ENCODE data around the gene AJM1. TPM values are rescaled to one million over a fixed set of nuclear protein-coding genes. Genes with fewer than 3 reads are reported as not detected.
"Not testable (repeated sequence)": the region's sequence is repeated elsewhere in the genome, so short reads cannot be mapped to it uniquely, and the experiment has no call there.

AJM1 gene
- total RNA-seq, 1 experiment from 2014 or later: 7.1 TPM

- TF ChIP-seq, protein P1, sequence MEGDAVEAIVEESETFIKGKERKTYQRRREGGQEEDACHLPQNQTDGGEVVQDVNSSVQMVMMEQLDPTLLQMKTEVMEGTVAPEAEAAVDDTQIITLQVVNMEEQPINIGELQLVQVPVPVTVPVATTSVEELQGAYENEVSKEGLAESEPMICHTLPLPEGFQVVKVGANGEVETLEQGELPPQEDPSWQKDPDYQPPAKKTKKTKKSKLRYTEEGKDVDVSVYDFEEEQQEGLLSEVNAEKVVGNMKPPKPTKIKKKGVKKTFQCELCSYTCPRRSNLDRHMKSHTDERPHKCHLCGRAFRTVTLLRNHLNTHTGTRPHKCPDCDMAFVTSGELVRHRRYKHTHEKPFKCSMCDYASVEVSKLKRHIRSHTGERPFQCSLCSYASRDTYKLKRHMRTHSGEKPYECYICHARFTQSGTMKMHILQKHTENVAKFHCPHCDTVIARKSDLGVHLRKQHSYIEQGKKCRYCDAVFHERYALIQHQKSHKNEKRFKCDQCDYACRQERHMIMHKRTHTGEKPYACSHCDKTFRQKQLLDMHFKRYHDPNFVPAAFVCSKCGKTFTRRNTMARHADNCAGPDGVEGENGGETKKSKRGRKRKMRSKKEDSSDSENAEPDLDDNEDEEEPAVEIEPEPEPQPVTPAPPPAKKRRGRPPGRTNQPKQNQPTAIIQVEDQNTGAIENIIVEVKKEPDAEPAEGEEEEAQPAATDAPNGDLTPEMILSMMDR (IDR thresholded peaks at IDR 0.05 in 2 of 3, conservative IDR thresholded peaks at IDR 0.05 in 1 of 3; ENCODE audit: borderline replicate concordance in 1 of 3, insufficient read depth in 1 of 3, low read depth in 2 of 3, low read length in 2 of 3): no peak
- TF ChIP-seq EGR1 (IDR thresholded peaks at IDR 0.05; ENCODE audit: low read depth): no peak
- TF ChIP-seq, protein P2, sequence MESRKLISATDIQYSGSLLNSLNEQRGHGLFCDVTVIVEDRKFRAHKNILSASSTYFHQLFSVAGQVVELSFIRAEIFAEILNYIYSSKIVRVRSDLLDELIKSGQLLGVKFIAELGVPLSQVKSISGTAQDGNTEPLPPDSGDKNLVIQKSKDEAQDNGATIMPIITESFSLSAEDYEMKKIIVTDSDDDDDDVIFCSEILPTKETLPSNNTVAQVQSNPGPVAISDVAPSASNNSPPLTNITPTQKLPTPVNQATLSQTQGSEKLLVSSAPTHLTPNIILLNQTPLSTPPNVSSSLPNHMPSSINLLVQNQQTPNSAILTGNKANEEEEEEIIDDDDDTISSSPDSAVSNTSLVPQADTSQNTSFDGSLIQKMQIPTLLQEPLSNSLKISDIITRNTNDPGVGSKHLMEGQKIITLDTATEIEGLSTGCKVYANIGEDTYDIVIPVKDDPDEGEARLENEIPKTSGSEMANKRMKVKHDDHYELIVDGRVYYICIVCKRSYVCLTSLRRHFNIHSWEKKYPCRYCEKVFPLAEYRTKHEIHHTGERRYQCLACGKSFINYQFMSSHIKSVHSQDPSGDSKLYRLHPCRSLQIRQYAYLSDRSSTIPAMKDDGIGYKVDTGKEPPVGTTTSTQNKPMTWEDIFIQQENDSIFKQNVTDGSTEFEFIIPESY (IDR thresholded peaks at IDR 0.05; ENCODE audit: extremely low read depth, insufficient replicate concordance, low read length): no peak
- no peak for TF ChIP-seq POLR2AphosphoS5 (IDR thresholded peaks at IDR 0.05; ENCODE audit: low read depth, low read length)
- no peak for TF ChIP-seq TCF7L2 (IDR thresholded peaks at IDR 0.05; ENCODE audit: borderline replicate concordance, extremely low read depth, insufficient read depth, insufficient read length)
- no peak for TF ChIP-seq RAD21 (IDR thresholded peaks at IDR 0.05; ENCODE audit: low read depth)
Observed at GRCh38 chr9:136867917-136868316, 25.6 kb downstream of the AJM1 start (continued).

GRCh38 chr9:136868644-136869043 is 26.4 kb downstream of the AJM1 start:
- ChIA-PET RAD21 (ENCODE audit: low non-redundant PET in 1 of 2, low total read pairs in 2 of 2, uncharacterized antibody in 2 of 2, unreplicated experiment in 2 of 2) (no interaction called here), POLR2A (no interaction called here), CTCF (no interaction called here)
- Histone ChIP-seq H4K20me1 (ENCODE audit: insufficient read depth) (no peaks in the 10 kb centered on the region), H3K79me2 (ENCODE audit: insufficient read depth, low read length) (peaks cover 25% of the 10 kb centered on the region), H2AFZ (ENCODE audit: low read depth, low read length, poor library complexity, severe bottlenecking) (no peak overlapping the region), H3K9ac (ENCODE audit: low read length) (no peak overlapping the region), H3K36me3 (ENCODE audit: control insufficient read depth in 1 of 2, insufficient read depth in 2 of 2, low read length in 2 of 2) (peaks cover 5 to 7% of the 10 kb centered on the region in 2 experiments; a peak in 3 of 4 replicates), H3K4me2 (ENCODE audit: low read length) (no peak overlapping the region), H3K4me3 (replicated peaks in 1 of 2; ENCODE audit: low read depth in 1 of 2, low read length in 2 of 2) (no peak overlapping the region), H3K27me3 (ENCODE audit: insufficient read depth, low read length) (no peaks in the 10 kb centered on the region), H3K27ac (ENCODE audit: low read depth, low read length) (no peak overlapping the region), H3K9me3 (ENCODE audit: control insufficient read depth in 1 of 2, insufficient read depth in 1 of 2, low read depth in 1 of 2, low read length in 2 of 2) (no peaks in the 10 kb centered on the region; a peak in 2 of 4 replicates), H3K4me1 (ENCODE audit: control insufficient read depth in 1 of 2, insufficient read depth in 2 of 2, low read length in 2 of 2) (peaks cover 4 to 13% of the 10 kb centered on the region in 2 experiments; a peak in 3 of 4 replicates), H3K9me2 (ENCODE audit: insufficient read depth) (no peaks in the 10 kb centered on the region)
- no peak for DNase-seq (ENCODE audit: low read depth, low spot score)
- TF ChIP-seq TCF7L2 (IDR thresholded peaks at IDR 0.05; ENCODE audit: borderline replicate concordance, extremely low read depth, insufficient read depth, insufficient read length): no peak
- no peak for TF ChIP-seq ATF3 (IDR thresholded peaks at IDR 0.05)
- no peak for TF ChIP-seq SP1 (IDR thresholded peaks at IDR 0.05; ENCODE audit: low read depth)
- TF ChIP-seq JUND (IDR thresholded peaks at IDR 0.05): no peak
- no peak for TF ChIP-seq FOSL1 (IDR thresholded peaks at IDR 0.05; ENCODE audit: low read depth)
- no TSS peak for BruUV-seq (replicated peaks)
- intact Hi-C loops (cut with micrococcal nuclease): no loop called here
- ATAC-seq: no peak

- Histone ChIP-seq H3K4me1 (ENCODE audit: control insufficient read depth in 1 of 2, insufficient read depth in 2 of 2, low read length in 2 of 2) (peaks cover 4 to 13% of the 10 kb centered on the region in 2 experiments; a peak in 3 of 4 replicates), H3K79me2 (ENCODE audit: insufficient read depth, low read length) (peaks cover 15% of the 10 kb centered on the region)
- CTCF ChIA-PET; H3K9me3 ChIP-seq (ENCODE audit: control insufficient read depth in 1 of 2, insufficient read depth in 1 of 2, low read depth in 1 of 2, low read length in 2 of 2); DNase-seq (ENCODE audit: low read depth, low spot score); H3K4me3 ChIP-seq (replicated peaks in 1 of 2; ENCODE audit: low read depth in 1 of 2, low read length in 2 of 2); POLR2A ChIA-PET; H3K27ac ChIP-seq (ENCODE audit: low read depth, low read length); intact Hi-C loops (cut with micrococcal nuclease); RAD21 ChIA-PET (ENCODE audit: low non-redundant PET in 1 of 2, low total read pairs in 2 of 2, uncharacterized antibody in 2 of 2, unreplicated experiment in 2 of 2); BruUV-seq (replicated peaks); H4K20me1 ChIP-seq (ENCODE audit: insufficient read depth); ATAC-seq; H3K9ac ChIP-seq (ENCODE audit: low read length); H2AFZ ChIP-seq (ENCODE audit: low read depth, low read length, poor library complexity, severe bottlenecking); H3K9me2 ChIP-seq (ENCODE audit: insufficient read depth); H3K36me3 ChIP-seq (ENCODE audit: control insufficient read depth in 1 of 2, insufficient read depth in 2 of 2, low read length in 2 of 2); H3K4me2 ChIP-seq (ENCODE audit: low read length); H3K27me3 ChIP-seq (ENCODE audit: insufficient read depth, low read length): not testable (repeated sequence)
Observed at GRCh38 chr9:136869611-136870010, 27.3 kb downstream of the AJM1 start.
